Activated T-cell treated with anti-CD3 and anti-CD28 coated beads, Interleukin-2, amount 50 U/mL, for 72 hours (primary cell): ENCODE measurements around the gene KLF13. TPM values are rescaled to one million over a fixed set of nuclear protein-coding genes. Genes with fewer than 3 reads are reported as not detected.

Experiments
- ATAC-seq, 2 donors: fragments of 150-1000 bp; cut with Tn5 transposase; replicated peaks in 1 of 2; 2 replicates each; pipeline ENCODE4 v1.10.0; 2021; ENCODE audit warnings: moderate library complexity in 2 of 2, mild to moderate bottlenecking in 1 of 2
- DNase-seq, 2 donors: peaks; one replicate each; pipeline ENCODE4 v3.0.0; 2021 to 2022; ENCODE audit warnings: mixed read lengths in 1 of 2
- H3K27ac Mint-ChIP-seq: one replicate; pipeline ENCODE4 v1.8.0; 2022; ENCODE audit warnings: mild to moderate bottlenecking, moderate library complexity, mixed read lengths
- H3K27me3 Mint-ChIP-seq: one replicate; pipeline ENCODE4 v1.8.0; 2022; ENCODE audit warnings: low read depth, mixed read lengths
- H3K36me3 Mint-ChIP-seq, 2 donors: one replicate each; pipeline ENCODE4 v1.8.0; 2022; ENCODE audit warnings: mixed read lengths in 2 of 2, mild to moderate bottlenecking in 1 of 2; ENCODE audit not compliant: insufficient read depth in 2 of 2
- H3K4me1 Mint-ChIP-seq: one replicate; pipeline ENCODE4 v1.8.0; 2022; ENCODE audit warnings: low read depth, mixed read lengths
- H3K4me3 Mint-ChIP-seq, 2 donors: one replicate each; pipeline ENCODE4 v1.8.0; 2022; ENCODE audit warnings: mild to moderate bottlenecking in 2 of 2, mixed read lengths in 2 of 2, moderate library complexity in 2 of 2
- H3K9me3 Mint-ChIP-seq, 2 donors: one replicate each; pipeline ENCODE4 v1.8.0; 2022; ENCODE audit warnings: mixed read lengths in 2 of 2
- total RNA-seq, 2 donors: library from RNA; stranded (reverse); gene quantifications; one replicate each; pipeline ENCODE4 v1.2.3, GENCODE V29; 2022

The KLF13 gene
- total RNA-seq, 2 donors from 2014 or later, result 260 to 273 TPM

GRCh38 chr15:31397851-31398661 lies 71.4 kb downstream of the KLF13 start:
- Mint-ChIP-seq H3K4me1 (peaks cover 71% of the 10 kb centered on the region), H3K27ac (peak overlapping the region; percentile 28), H3K4me3 (peak overlapping the region; percentile 44 to 48), H3K9me3 (no peaks in the 10 kb centered on the region), H3K36me3 (no peaks in the 10 kb centered on the region), H3K27me3 (no peaks in the 10 kb centered on the region)
- ATAC-seq (no peak), DNase-seq (no peak)

- H3K4me3 Mint-ChIP-seq, result peak overlapping the region; percentile 15 to 71
- no peaks in the 10 kb centered on the region for H3K27me3 Mint-ChIP-seq
- H3K27ac Mint-ChIP-seq, result no peak overlapping the region
- H3K36me3 Mint-ChIP-seq, result no peaks in the 10 kb centered on the region
- peaks cover 67% of the 10 kb centered on the region for H3K4me1 Mint-ChIP-seq
- ATAC-seq (peak; percentile 28 to 49), DNase-seq (peak in 1 of 2 donors; percentile 41)
- H3K9me3 Mint-ChIP-seq, result no peaks in the 10 kb centered on the region
Observed at GRCh38 chr15:31398677-31399301, 72.2 kb downstream of the KLF13 start.

GRCh38 chr15:31399544-31400171 lies 73.0 kb downstream of the KLF13 start:
- H3K27ac Mint-ChIP-seq, result peak overlapping the region; percentile 38
- peak; percentile 66 to 77 for DNase-seq

GRCh38 chr15:31400222-31400927 lies 73.7 kb downstream of the KLF13 start:
- H3K27ac Mint-ChIP-seq, result peak overlapping the region; percentile 11
- DNase-seq, result no peak

More at GRCh38 chr15:31399544-31400171, 73.0 kb downstream of the KLF13 start:
- Mint-ChIP-seq H3K4me3 (peak overlapping the region; percentile 15 to 71), H3K4me1 (peaks cover 74% of the 10 kb centered on the region), H3K27me3 (no peaks in the 10 kb centered on the region), H3K36me3 (peaks cover 0 to 3% of the 10 kb centered on the region in 2 donors), H3K9me3 (peaks cover 0 to 3% of the 10 kb centered on the region in 2 donors)
- ATAC-seq, result peak; percentile 91 to 92

GRCh38 chr15:31401282-31401681 lies 74.6 kb downstream of the KLF13 start:
- Mint-ChIP-seq H3K9me3 (peaks cover 3 to 5% of the 10 kb centered on the region in 2 donors), H3K4me3 (no peak overlapping the region), H3K27me3 (no peaks in the 10 kb centered on the region), H3K27ac (no peak overlapping the region), H3K4me1 (peaks cover 75% of the 10 kb centered on the region), H3K36me3 (peaks cover 7 to 8% of the 10 kb centered on the region in 2 donors)
- ATAC-seq (no peak), DNase-seq (no peak)

More at GRCh38 chr15:31400222-31400927, 73.7 kb downstream of the KLF13 start:
- Mint-ChIP-seq H3K4me1 (peaks cover 75% of the 10 kb centered on the region), H3K36me3 (peaks cover 3% of the 10 kb centered on the region in 2 donors), H3K27me3 (no peaks in the 10 kb centered on the region), H3K9me3 (peaks cover 0 to 3% of the 10 kb centered on the region in 2 donors), H3K4me3 (peak overlapping the region; percentile 15 to 71)
- ATAC-seq, result peak; percentile 14 to 16

- Mint-ChIP-seq H3K27ac (no peak overlapping the region), H3K36me3 (peaks cover 10 to 13% of the 10 kb centered on the region in 2 donors), H3K4me1 (peaks cover 77% of the 10 kb centered on the region)
Observed at GRCh38 chr15:31402003-31402402, 75.4 kb downstream of the KLF13 start.

GRCh38 chr15:31402511-31403056 lies 75.9 kb downstream of the KLF13 start:
- Mint-ChIP-seq H3K27me3 (no peaks in the 10 kb centered on the region), H3K4me1 (peaks cover 78% of the 10 kb centered on the region), H3K36me3 (peaks cover 10 to 16% of the 10 kb centered on the region in 2 donors), H3K27ac (no peak overlapping the region), H3K4me3 (no peak overlapping the region), H3K9me3 (peaks cover 3 to 8% of the 10 kb centered on the region in 2 donors)
- no peak for DNase-seq
- no peak for ATAC-seq

More at GRCh38 chr15:31402003-31402402, 75.4 kb downstream of the KLF13 start:
- ATAC-seq (no peak), DNase-seq (no peak)
- no peaks in the 10 kb centered on the region for H3K27me3 Mint-ChIP-seq
- peaks cover 3 to 8% of the 10 kb centered on the region in 2 donors for H3K9me3 Mint-ChIP-seq
- no peak overlapping the region for H3K4me3 Mint-ChIP-seq

- Mint-ChIP-seq H3K27ac (no peak overlapping the region), H3K4me1 (peaks cover 73% of the 10 kb centered on the region), H3K36me3 (peaks cover 10 to 19% of the 10 kb centered on the region in 2 donors), H3K4me3 (no peak overlapping the region), H3K9me3 (peaks cover 3 to 8% of the 10 kb centered on the region in 2 donors), H3K27me3 (no peaks in the 10 kb centered on the region)
- DNase-seq, result no peak
- no peak for ATAC-seq
Observed at GRCh38 chr15:31403096-31403495, 76.5 kb downstream of the KLF13 start.

- H3K4me3 Mint-ChIP-seq, result no peak overlapping the region
- peaks cover 12 to 22% of the 10 kb centered on the region in 2 donors for H3K36me3 Mint-ChIP-seq
- ATAC-seq (no peak), DNase-seq (no peak)
- no peak overlapping the region for H3K27ac Mint-ChIP-seq
- H3K4me1 Mint-ChIP-seq, result peaks cover 68% of the 10 kb centered on the region
- H3K27me3 Mint-ChIP-seq, result no peaks in the 10 kb centered on the region
- H3K9me3 Mint-ChIP-seq, result peaks cover 5 to 10% of the 10 kb centered on the region in 2 donors
Observed at GRCh38 chr15:31403606-31404005, 77.0 kb downstream of the KLF13 start.

GRCh38 chr15:31404345-31404744 lies 77.7 kb downstream of the KLF13 start:
- peaks cover 9 to 14% of the 10 kb centered on the region in 2 donors for H3K9me3 Mint-ChIP-seq
- ATAC-seq (no peak), DNase-seq (no peak)
- no peaks in the 10 kb centered on the region for H3K27me3 Mint-ChIP-seq
- H3K36me3 Mint-ChIP-seq, result peaks cover 16 to 28% of the 10 kb centered on the region in 2 donors
- no peak overlapping the region for H3K27ac Mint-ChIP-seq
- peak overlapping the region; percentile 52 to 85 for H3K4me3 Mint-ChIP-seq
- H3K4me1 Mint-ChIP-seq, result peaks cover 60% of the 10 kb centered on the region

- Mint-ChIP-seq H3K4me1 (peaks cover 50% of the 10 kb centered on the region), H3K4me3 (peak overlapping the region; percentile 52 to 85), H3K36me3 (peaks cover 17 to 29% of the 10 kb centered on the region in 2 donors), H3K9me3 (peaks cover 11 to 16% of the 10 kb centered on the region in 2 donors), H3K27me3 (no peaks in the 10 kb centered on the region), H3K27ac (peak overlapping the region; percentile 94)
- ATAC-seq (peak; percentile 75 to 78), DNase-seq (peak in 1 of 2 donors; percentile 46)
Observed at GRCh38 chr15:31405200-31405920, 78.7 kb downstream of the KLF13 start.

- DNase-seq, result no peak
- Mint-ChIP-seq H3K4me1 (peaks cover 38% of the 10 kb centered on the region), H3K9me3 (peaks cover 11 to 16% of the 10 kb centered on the region in 2 donors), H3K27ac (no peak overlapping the region), H3K27me3 (no peaks in the 10 kb centered on the region), H3K36me3 (peaks cover 17 to 29% of the 10 kb centered on the region in 2 donors), H3K4me3 (no peak overlapping the region)
- no peak for ATAC-seq
Observed at GRCh38 chr15:31407376-31407775, 80.7 kb downstream of the KLF13 start.
